Mesothelial cell of epicardium (in vitro differentiated cells): ENCODE data around the gene UPK1A. TPM values are rescaled to one million over a fixed set of nuclear protein-coding genes. Genes with fewer than 3 reads are reported as not detected.

ENCODE experiments used
- DNase-seq, 2 experiments: peaks; one replicate each; pipeline ENCODE4 v3.0.0; 2021; ENCODE audit warnings: low spot score in 2 of 2; ENCODE audit not compliant: unreplicated experiment in 2 of 2
- H3K27ac Mint-ChIP-seq: 2 replicates; pipeline ENCODE4 v1.8.0; 2021; ENCODE audit warnings: mixed read lengths
- H3K27me3 Mint-ChIP-seq: 2 replicates; pipeline ENCODE4 v1.8.0; 2021; ENCODE audit warnings: low read depth, mixed read lengths
- H3K36me3 Mint-ChIP-seq: 2 replicates; pipeline ENCODE4 v1.8.0; 2021; ENCODE audit warnings: mixed read lengths
- H3K4me1 Mint-ChIP-seq: 2 replicates; pipeline ENCODE4 v1.8.0; 2021; ENCODE audit warnings: mixed read lengths
- H3K4me3 Mint-ChIP-seq: 2 replicates; pipeline ENCODE4 v1.8.0; 2021; ENCODE audit warnings: mild to moderate bottlenecking, moderate library complexity, mixed read lengths
- H3K9me3 Mint-ChIP-seq: 2 replicates; pipeline ENCODE4 v1.8.0; 2021; ENCODE audit warnings: mixed read lengths
- total RNA-seq: library from RNA; stranded (reverse); gene quantifications from 3 replicates; pipeline ENCODE4 v1.2.1, GENCODE V29; 2021
- TF ChIP-seq, protein P1 (sequence below): fragments of 200-600 bp; sonication (generic); IDR thresholded peaks from one replicate; pipeline ENCODE4 v1.5.0; 2021; ENCODE audit warnings: antibody characterized with exemption; ENCODE audit not compliant: unreplicated experiment

Gene UPK1A
- total RNA-seq, 1 donor from 2014 or later, result 2.0 TPM

DNA sequence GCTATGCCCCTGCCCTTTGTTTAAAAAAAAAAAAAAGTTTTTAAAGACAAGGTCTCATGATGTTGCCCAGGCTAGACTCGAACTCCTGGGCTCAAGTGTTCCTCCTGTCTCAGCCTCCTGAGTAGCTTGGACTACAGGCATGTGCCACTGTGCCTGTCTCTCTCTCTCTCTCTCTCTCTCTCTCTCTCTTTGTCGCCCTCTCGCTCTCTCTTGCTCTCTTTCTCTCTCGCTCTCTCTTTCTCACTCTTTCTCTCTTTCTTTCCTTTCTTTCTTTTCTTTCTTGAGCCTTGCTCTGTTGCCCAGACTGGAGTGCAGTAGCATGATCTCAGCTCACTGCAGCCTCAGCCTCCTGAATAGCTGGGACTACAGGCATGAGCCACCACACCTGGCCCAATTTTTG lies 10.7 kb upstream of the UPK1A start:
- H3K27me3 Mint-ChIP-seq, result no peaks in the 10 kb centered on the region
- TF ChIP-seq, protein P1, sequence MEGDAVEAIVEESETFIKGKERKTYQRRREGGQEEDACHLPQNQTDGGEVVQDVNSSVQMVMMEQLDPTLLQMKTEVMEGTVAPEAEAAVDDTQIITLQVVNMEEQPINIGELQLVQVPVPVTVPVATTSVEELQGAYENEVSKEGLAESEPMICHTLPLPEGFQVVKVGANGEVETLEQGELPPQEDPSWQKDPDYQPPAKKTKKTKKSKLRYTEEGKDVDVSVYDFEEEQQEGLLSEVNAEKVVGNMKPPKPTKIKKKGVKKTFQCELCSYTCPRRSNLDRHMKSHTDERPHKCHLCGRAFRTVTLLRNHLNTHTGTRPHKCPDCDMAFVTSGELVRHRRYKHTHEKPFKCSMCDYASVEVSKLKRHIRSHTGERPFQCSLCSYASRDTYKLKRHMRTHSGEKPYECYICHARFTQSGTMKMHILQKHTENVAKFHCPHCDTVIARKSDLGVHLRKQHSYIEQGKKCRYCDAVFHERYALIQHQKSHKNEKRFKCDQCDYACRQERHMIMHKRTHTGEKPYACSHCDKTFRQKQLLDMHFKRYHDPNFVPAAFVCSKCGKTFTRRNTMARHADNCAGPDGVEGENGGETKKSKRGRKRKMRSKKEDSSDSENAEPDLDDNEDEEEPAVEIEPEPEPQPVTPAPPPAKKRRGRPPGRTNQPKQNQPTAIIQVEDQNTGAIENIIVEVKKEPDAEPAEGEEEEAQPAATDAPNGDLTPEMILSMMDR, result no peak
- H3K36me3 Mint-ChIP-seq, result peaks cover 35% of the 10 kb centered on the region
- H3K9me3 Mint-ChIP-seq, result no peaks in the 10 kb centered on the region
- H3K4me1 Mint-ChIP-seq, result no peaks in the 10 kb centered on the region
- no peak for DNase-seq
- no peak overlapping the region for H3K4me3 Mint-ChIP-seq
- no peak overlapping the region for H3K27ac Mint-ChIP-seq

DNA sequence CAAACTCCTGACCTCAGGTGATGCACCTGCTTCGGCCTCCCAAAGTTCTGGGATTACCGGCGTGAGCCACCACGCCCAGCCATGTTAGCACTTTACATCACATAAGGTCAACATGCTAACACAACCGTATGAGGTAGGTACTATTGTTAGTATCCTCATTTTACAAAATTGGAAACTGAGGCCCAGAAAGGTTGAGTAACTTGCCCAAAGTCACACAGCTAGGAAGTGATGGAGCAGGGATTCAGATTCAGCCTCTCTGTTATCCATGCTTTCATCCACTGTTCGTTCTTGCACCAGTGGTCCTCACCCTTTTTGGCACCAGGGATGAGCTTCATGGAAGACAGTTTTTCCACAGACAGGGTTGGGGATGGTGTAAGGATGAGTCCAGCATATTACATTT lies 9.6 kb upstream of the UPK1A start:
- DNase-seq, result no peak
- H3K9me3 Mint-ChIP-seq, result no peaks in the 10 kb centered on the region
- H3K27me3 Mint-ChIP-seq, result no peaks in the 10 kb centered on the region
- no peaks in the 10 kb centered on the region for H3K4me1 Mint-ChIP-seq
- H3K27ac Mint-ChIP-seq, result no peak overlapping the region
- peaks cover 36% of the 10 kb centered on the region for H3K36me3 Mint-ChIP-seq
- H3K4me3 Mint-ChIP-seq, result no peak overlapping the region
- TF ChIP-seq, protein P1, result no peak

GRCh38 chr19:35657904-35658700 lies 8.2 kb upstream of the UPK1A start:
- TF ChIP-seq, protein P1, result peak; percentile 21
- no peak overlapping the region for H3K4me3 Mint-ChIP-seq
- no peaks in the 10 kb centered on the region for H3K27me3 Mint-ChIP-seq
- H3K27ac Mint-ChIP-seq, result no peak overlapping the region
- no peak for DNase-seq
- peaks cover 3% of the 10 kb centered on the region for H3K9me3 Mint-ChIP-seq
- H3K4me1 Mint-ChIP-seq, result no peaks in the 10 kb centered on the region
- H3K36me3 Mint-ChIP-seq, result peaks cover 42% of the 10 kb centered on the region

GRCh38 chr19:35661995-35662340 lies 4.3 kb upstream of the UPK1A start:
- Mint-ChIP-seq H3K4me1 (peaks cover 6% of the 10 kb centered on the region), H3K36me3 (peaks cover 36% of the 10 kb centered on the region), H3K27me3 (no peaks in the 10 kb centered on the region), H3K27ac (no peak overlapping the region), H3K4me3 (no peak overlapping the region), H3K9me3 (peaks cover 3% of the 10 kb centered on the region)
- DNase-seq, result no peak
- TF ChIP-seq, protein P1, result no peak

- Mint-ChIP-seq H3K4me1 (peaks cover 7% of the 10 kb centered on the region), H3K36me3 (peaks cover 26% of the 10 kb centered on the region), H3K27ac (no peak overlapping the region), H3K27me3 (peaks cover 6% of the 10 kb centered on the region), H3K9me3 (peaks cover 3% of the 10 kb centered on the region), H3K4me3 (no peak overlapping the region)
- TF ChIP-seq, protein P1, result no peak
- no peak for DNase-seq
These were observed 2.3 kb upstream of the UPK1A start for GRCh38 chr19:35663981-35664380.
